NCI-H446 treated with DMSO at 0.1 percent for 48 hours (cell line): ENCODE data around the gene SETD2.

Source experiments
- DNase-seq: peaks from one replicate; lab custom pipeline; 2025; lab: John Stamatoyannopoulos, UW

SETD2 gene

DNA sequence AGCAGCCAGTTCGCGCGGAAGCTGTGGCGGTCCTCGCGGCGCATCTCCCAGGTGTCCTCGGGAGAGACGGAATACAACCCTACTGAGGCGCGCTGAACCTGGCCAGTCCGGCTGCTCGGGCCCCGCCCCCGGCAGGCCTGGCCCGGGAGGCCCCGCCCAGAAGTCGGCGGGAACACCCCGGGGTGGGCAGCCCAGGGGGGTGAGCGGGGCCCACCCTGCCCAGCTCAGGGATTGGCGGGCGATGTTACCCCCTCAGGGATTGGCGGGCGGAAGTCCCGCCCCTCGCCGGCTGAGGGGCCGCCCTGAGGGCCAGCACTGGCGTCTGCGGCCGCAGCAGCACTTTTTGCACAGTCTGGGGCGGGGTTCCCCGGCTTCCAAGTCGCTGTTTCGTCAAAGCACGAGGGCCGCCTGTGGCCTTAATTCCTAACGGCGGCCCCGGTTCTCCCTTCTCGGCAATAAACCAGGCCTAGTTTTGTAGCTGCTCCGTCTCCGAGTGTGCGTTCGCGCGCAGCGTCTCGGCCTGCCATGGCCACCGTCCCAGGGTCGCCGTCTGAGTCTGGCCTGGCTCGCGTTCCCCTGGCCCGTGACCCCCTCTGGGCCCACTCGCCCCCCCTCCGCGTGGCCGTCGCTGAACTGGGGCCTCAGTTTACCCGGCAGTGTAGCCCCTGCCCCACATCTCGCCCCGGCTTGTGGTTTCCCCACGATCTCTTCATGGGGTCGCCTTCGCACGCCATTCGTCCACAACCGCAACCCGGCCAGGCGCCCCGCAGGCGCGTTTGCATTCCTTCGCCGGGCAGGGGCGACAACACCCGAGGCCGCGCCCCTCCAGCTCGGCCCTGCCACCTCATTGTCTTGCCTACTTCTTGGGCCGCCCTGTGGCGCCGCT lies 154.4 kb downstream of the SETD2 start:
- no peak for DNase-seq

DNA sequence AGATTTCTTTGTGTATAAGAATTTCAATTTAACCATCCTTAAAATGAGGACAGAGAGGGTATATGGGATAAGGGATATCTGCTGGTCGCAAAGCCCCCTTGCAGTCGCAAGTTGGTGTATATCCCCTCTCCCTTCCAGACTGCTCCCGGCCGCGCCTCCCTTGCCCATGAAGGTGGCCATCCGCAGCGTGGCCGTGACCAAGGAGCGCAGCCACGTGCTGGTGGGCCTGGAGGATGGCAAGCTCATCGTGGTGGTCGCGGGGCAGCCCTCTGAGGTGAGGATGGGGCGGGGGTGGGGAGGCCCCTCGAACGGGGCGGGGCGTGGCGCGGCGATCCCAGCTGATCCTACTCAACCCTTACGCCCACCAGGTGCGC lies 155.1 kb downstream of the SETD2 start:
- no peak for DNase-seq

DNA sequence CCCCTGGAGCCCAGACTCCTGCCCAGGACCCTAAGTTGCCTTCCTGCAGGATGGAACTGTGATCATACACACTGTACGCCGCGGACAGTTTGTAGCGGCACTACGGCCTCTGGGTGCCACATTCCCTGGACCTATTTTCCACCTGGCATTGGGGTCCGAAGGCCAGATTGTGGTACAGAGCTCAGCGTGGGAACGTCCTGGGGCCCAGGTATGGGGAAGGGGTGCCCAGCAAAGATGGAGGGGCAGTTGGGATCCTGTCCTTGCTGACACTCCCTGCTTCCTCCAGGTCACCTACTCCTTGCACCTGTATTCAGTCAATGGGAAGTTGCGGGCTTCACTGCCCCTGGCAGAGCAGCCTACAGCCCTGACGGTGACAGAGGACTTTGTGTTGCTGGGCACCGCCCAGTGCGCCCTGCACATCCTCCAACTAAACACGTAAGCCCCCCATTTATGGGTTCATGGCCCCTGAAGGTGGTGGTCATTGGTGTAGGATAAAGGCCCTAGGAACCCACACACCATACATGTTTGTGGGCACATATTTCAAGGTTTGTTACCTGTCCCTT lies 155.6 kb downstream of the SETD2 start:
- no peak for DNase-seq

DNA sequence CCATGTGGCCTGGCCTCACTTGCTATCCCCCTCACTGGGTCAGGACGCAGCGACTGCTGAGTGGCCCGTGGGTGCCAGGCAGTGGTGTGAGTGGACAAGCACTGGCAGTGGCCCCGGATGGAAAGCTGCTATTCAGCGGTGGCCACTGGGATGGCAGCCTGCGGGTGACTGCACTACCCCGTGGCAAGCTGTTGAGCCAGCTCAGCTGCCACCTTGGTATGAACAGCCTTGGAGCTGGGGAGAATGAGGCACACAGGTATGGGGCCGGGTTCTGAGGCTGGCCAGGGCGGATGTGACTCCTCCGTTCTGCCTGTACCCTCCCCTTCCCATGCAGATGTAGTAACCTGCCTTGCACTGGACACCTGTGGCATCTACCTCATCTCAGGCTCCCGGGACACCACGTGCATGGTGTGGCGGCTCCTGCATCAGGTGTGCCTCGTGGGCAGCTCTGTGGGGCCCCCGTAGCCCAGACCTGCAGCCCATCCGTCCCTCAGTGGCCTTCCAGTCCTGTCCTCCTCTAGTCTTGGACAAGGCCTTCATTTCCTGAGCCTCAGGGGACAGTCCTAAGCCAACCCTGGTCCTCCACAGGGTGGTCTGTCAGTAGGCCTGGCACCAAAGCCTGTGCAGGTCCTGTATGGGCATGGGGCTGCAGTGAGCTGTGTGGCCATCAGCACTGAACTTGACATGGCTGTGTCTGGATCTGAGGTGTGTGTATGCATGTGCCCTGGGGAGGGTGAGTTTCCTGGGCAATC lies 156.3 kb downstream of the SETD2 start:
- no peak for DNase-seq

DNA sequence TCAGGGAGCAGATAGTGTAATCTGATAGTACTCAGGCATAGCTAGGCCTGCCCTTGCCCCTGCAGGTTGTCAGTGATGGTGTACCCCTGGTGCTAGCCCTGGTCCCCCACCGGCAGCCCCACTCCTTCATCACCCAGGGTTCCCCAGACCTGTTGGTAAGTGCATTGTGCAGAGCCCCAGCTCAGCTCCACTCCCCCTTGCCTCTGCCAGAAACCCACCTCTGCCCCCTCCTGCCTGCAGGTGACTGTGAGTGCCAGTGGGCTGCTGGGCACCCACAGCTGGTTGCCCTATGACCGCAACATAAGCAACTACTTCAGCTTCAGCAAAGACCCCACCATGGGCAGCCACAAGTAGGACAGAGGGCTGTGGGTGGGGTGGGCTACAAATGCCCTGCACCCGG lies 156.9 kb downstream of the SETD2 start:
- no peak for DNase-seq

DNA sequence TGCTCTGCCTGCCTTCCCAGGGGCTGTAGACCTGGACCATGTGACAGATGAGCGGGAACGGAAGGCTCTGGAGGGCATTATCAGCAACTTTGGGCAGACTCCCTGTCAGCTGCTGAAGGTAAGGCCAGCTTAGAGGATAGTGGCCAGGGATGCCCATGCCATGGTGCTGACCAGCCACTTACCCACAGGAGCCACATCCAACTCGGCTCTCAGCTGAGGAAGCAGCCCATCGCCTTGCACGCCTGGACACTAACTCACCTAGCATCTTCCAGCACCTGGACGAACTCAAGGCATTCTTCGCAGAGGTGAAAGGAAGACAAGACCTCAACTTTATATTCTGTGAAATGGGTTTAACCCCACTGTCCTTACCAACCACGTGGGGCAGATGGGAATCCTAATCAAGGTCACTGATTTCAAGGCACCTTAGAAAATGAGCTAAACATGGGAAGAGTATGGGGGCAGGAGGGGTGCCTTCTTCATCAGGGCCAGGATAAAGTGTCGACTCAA lies 157.7 kb downstream of the SETD2 start:
- no peak for DNase-seq

DNA sequence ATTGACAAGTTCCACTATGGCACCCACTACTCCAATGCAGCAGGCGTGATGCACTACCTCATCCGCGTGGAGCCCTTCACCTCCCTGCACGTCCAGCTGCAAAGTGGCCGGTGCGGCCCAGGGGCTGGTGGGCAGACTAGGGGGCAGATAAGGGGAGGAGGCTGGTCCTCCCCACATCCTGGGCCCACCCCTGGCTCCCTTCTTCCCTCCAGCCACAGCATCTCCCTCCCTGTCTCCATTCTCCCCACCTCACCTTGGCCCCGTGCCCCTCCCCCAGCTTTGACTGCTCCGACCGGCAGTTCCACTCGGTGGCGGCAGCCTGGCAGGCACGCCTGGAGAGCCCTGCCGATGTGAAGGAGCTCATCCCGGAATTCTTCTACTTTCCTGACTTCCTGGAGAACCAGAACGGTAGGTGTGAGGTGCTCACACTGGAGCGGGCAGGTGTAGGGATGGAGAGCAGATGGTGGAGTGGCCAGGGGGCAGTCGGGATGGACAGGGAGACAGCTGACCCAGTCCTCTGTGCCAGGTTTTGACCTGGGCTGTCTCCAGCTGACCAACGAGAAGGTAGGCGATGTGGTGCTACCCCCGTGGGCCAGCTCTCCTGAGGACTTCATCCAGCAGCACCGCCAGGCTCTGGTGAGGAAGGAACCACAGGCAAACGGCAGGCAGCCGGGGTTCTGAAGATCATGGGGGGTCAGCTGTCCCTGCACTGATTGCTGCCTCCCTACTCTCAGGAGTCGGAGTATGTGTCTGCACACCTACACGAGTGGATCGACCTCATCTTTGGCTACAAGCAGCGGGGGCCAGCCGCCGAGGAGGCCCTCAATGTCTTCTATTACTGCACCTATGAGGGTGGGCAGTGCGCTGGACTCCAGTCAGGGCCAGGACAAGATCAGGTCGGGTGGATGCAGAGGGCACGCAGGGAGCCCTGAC lies 158.4 kb downstream of the SETD2 start:
- DNase-seq, result no peak

DNA sequence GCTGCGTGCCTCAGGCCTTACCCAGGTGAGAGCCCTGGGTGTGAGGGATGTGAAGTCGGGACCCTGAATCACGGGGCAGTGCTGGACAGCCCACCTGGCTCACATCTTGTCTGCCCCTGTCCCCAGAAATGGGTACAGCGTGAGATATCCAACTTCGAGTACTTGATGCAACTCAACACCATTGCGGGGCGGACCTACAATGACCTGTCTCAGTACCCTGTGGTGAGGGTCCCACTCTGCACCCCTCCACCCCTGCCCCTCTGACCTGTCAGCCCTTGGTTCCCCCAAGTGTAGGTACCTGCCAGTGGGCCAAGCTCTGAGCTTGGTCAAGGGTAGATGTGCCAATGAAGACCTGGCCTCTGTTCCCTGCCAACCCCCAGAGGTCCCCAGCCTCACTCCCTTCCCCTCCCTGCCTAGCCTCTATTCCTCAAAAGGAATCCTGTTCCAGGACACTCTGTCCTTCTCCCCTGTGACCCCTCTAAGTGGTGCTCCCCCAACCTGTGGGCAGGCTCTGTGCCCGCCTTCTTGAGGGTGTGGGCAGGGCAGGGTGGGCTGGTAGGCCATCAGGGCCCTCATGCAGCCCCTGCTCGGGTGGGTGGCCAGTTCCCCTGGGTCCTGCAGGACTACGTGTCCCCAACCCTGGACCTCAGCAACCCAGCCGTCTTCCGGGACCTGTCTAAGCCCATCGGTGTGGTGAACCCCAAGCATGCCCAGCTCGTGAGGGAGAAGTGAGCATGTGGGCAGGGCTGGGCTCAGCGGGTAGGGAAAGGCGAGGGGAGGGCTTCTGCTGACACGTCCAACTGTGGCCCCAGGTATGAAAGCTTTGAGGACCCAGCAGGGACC lies 159.3 kb downstream of the SETD2 start:
- no peak for DNase-seq

DNA sequence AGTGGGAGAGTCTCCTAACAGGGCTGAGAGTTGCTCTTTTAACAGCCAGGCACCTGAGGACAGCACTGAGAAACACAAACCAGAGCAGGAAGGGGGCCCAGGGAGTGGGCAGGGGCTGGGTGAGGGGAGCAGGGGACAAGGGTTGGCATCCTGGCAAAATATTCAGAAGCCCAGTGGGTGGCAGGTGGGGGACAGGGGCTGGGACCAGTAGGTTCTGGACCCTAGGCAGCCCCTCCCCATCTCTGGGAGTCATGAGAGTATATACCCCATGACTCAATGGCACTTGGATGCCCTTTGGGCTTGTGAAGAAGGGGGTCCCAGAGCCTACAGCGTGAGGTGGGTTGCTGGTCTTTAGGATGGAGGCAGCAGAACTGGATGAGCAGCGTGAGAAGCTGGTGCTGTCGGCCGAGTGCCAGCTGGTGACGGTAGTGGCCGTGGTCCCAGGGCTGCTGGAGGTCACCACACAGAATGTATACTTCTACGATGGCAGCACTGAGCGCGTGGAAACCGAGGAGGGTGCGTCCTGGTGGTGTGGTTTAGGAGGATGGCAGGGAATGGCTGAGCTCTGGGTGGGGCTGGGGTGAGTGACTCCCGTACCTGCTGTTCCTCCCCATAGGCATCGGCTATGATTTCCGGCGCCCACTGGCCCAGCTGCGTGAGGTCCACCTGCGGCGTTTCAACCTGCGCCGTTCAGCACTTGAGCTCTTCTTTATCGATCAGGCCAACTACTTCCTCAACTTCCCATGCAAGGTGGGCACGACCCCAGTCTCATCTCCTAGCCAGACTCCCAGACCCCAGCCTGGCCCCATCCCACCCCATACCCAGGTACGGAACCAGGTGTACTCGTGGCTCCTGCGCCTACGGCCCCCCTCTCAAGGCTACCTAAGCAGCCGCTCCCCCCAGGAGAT lies 160.2 kb downstream of the SETD2 start:
- no peak for DNase-seq

DNA sequence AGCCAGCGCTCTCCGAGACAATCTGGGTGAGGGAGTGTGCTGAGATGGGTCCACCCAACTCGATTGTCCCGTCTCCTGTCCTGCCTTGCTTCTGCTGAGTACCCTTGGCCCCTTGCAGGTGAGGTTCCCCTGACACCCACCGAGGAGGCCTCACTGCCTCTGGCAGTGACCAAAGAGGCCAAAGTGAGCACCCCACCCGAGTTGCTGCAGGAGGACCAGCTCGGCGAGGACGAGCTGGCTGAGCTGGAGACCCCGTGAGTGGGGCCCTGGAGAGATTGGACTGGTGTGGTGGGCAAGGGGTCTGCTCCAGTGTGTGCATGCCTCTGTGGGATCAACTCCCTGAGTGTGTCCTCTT lies 160.9 kb downstream of the SETD2 start:
- DNase-seq, result no peak

DNA sequence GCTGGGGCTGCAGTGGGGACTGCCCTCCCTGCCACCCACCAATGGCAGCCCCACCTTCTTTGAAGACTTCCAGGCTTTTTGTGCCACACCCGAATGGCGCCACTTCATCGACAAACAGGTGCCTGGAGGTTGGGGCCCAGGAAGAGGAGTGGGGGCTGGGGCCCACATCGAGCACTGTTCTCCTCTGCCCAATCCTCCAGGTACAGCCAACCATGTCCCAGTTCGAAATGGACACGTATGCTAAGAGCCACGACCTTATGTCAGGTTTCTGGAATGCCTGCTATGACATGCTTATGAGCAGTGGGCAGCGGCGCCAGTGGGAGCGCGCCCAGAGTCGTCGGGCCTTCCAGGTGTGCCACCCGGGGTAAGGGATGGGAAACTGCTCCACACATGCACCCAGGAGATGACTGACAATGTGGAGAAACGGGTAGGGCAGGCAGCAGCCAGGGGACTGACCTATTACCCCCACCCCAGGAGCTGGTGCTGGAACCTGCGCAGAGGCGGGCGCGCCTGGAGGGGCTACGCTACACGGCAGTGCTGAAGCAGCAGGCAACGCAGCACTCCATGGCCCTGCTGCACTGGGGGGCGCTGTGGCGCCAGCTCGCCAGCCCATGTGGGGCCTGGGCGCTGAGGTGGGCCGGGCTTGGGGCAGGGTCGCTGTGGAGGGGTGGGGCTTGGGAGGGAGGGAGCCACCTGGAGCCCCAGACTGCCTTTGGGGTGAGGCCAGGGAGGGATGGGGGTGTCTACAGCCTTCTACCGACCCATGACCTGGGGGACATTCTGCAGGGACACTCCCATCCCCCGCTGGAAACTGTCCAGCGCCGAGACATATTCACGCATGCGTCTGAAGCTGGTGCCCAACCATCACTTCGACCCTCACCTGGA lies 161.5 kb downstream of the SETD2 start:
- no peak for DNase-seq

DNA sequence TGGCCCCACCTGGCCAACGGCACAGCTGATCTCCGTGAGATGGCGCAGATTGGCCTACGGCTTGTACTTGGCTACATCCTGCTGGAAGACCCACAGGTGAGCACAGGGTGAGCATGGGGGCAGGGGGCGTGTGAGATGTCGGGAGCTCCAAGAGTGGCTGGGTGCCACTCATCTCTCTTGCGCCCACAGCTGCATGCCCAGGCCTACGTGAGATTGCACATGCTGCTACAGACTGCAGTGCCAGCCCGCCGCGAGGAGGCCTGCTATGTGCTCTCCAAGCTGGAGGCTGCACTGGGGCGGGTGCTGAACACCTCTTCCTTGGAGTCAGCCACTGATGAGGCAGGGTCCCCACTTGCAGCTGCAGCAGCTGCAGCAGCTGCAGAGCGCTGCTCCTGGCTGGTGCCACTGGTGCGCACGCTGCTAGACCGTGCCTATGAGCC lies 162.2 kb downstream of the SETD2 start:
- DNase-seq, result no peak

DNA sequence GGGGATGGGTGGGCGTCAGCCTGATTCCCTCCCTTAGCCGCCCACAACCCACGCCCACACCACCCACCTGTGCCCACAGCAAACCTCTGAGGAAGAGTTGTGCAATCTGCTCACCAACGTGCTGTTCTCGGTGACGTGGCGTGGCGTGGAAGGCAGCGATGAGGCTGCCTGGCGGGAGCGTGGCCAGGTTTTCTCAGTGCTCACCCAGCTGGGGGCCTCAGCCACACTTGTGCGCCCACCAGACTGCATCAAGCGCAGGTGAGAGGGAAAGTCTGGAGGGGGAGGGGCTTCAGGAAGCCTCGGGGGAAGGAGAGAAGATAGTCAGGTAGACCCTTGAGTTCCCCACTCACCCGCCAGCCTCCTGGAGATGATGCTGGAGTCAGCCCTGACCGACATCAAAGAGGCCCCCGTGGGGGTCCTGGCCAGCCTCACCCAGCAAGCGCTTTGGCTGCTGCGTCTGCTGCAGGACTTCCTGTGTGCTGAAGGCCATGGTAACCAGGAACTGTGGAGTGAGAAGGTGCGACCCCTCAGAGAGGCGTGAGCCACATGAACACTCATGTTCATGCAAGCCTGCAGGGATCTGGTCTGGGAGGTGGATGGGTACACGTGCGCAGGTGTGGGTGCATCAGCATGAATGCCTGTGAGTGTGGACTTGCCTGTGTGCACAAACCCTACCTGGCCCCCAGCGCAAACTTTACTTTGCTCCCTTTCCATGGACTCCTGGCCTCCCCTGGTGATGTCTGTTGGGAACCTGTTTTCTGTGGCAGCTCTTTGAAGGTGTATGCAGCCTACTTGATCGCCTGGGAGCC lies 162.8 kb downstream of the SETD2 start:
- DNase-seq, result no peak

DNA sequence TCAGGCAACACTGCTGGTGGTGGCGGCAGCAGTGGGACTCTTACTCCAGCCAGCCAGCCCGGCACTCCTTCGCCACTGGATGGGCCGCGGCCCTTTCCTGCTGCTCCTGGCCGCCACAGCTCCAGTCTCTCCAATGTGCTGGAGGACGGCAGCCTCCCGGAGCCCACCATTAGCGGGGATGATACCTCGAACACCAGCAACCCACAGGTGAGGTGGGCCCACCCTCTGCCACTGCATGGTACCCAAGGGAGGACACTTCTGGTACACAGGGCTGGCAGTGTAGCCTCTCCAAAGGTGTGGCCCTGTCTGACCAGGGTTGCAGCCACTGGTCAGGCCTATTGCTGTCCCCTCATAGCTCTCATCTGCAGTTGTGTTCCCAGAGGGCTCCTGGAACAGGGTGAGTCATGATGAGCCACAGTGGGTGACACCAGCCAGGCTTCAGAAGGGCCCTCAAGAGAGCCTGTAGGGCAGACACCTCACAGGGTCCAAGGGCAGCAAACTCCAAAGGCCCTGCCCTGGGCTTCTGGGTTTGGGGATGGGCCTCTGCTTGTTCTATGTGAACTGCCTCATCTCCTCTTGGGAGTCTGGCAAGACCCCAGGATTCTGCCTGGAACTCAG lies 163.6 kb downstream of the SETD2 start:
- no peak for DNase-seq

DNA sequence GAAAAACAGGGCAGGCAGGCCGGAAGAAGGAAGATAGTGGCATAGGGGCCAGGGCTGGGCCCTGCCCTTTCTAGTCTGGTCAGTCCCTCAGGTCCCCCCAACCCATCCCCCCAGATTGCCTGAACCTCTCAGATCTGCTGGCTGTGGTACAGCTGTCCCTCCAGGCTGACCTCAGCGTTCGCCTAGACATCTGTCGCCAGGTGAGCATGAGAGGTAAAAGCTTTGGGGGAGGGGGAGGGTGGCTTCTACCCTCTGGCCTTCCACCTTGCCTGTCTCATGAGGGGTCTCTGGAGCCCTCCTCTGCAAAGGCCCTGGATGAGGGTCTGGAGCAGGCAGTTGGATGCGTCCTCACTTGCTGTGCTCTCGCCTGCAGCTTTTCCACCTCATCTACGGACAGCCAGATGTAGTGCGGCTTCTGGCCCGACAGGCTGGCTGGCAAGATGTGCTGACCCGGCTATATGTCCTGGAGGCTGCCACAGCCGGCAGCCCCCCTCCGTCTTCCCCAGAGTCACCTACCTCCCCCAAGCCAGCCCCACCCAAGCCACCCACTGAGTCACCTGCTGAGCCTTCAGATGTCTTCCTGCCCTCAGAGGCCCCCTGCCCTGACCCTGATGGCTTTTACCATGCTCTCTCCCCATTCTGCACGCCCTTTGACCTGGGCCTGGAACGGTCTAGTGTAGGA lies 164.3 kb downstream of the SETD2 start:
- DNase-seq, result no peak

DNA sequence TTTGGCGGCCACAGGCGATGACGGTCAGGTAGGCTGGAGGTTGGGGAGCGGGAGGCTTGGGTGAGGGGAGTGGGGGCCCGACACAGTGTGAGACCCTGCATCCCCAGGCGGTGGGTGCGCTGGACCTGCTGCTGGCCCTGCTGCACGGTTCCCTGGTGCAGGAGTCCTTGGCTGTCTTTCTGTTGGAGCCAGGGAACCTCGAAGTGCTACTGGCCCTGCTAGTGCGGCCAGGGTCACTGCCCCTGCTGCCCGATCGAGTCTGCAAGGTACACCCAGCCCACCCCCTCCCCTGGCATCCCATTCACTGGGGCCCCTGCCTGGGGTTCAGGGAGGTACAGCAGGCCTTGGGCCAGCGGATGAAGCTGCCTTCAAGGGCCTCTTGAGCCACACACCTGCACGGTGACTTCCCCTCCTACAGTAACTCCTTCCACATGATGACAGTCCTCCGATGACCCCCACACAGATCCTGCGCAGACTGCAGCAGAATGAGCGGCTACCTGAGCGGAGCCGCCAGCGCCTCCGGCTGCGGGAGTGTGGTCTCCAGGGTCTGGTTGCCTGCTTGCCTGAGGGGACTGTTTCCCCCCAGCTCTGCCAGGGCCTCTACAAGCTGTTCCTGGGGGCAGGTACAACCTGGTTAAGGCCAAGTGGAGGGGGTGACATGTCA lies 164.9 kb downstream of the SETD2 start:
- DNase-seq, result no peak
